Measurements from ENCODE around the gene COL25A1. TPM values are rescaled to one million over a fixed set of nuclear protein-coding genes. Genes with fewer than 3 reads are reported as not detected.
"Not testable (repeated sequence)": the region's sequence is repeated elsewhere in the genome, so short reads cannot be mapped to it uniquely, and the experiment has no call there.

COL25A1 gene
- total RNA-seq, 1 experiment from 2014 or later, result 2.1 TPM

DNA sequence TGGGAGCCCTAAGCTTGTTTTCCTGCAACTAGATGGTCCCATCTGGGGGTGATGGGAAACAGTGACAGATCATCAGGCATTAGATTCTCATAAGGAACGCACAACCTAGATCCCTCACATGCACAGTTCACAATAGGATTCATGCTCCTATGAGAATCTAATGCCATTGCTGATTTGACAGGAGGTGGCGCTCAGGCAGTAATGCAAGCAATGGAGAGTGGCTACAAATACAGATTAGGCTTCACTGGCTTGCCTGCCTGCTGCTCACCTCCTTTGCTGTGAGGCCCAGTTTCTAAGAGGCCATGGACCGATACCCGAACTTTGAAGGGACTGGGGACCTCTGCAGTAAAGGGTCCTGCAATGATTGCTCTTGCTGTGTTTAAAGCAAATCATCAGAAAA is 225.7 kb downstream of the COL25A1 start:
- not testable (repeated sequence) for H3K4me3 ChIP-seq (ENCODE audit: insufficient read depth, low read depth, low read length); H3K27me3 ChIP-seq (ENCODE audit: control insufficient read depth, insufficient read depth, low read length); H3K36me3 ChIP-seq (replicated peaks; ENCODE audit: control insufficient read depth, insufficient read depth, low read length); DNase-seq

DNA sequence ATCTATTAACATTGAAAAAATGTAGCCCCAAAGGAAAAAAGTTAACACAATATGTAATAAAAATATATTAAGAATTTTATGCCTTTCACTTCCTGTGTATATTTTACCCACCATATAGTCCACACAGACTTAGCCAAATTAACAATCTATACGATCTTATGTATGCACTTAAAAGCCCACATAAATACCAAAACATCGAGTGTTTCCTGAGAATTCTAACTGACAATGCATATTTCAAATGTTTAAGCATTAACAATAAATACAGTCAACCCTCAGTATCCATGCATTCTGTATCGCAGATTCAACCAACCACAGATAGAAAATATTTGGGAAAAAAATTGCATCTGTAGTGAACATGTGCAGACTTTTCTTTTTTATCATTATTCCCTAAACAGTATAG is 226.8 kb downstream of the COL25A1 start:
- no peak for DNase-seq
- Histone ChIP-seq H3K27me3 (ENCODE audit: control insufficient read depth, insufficient read depth, low read length) (no peaks in the 10 kb centered on the region), H3K36me3 (replicated peaks; ENCODE audit: control insufficient read depth, insufficient read depth, low read length) (no peaks in the 10 kb centered on the region), H3K4me3 (ENCODE audit: insufficient read depth, low read depth, low read length) (no peak overlapping the region)

DNA sequence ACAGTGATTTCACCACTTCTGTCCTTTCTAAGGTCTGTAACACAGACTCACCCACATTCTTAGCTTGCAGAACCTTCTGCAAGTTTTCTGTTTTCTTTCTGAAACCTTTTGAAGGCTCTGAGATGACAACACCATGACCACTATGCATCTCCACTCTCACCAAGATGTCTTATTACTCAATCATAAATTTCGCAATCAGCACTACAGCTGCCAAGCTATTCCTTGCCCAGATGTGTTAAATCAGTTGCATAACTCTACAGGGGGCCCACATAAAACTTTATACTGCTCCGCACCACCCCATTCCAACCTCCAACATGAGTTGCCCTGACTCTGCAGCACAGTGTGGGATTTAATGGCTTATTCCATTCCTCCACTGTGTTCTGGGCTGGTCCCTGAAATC is 229.9 kb downstream of the COL25A1 start:
- Histone ChIP-seq H3K36me3 (replicated peaks; ENCODE audit: control insufficient read depth, insufficient read depth, low read length) (no peaks in the 10 kb centered on the region), H3K4me3 (ENCODE audit: insufficient read depth, low read depth, low read length) (no peak overlapping the region), H3K27me3 (ENCODE audit: control insufficient read depth, insufficient read depth, low read length) (no peaks in the 10 kb centered on the region)
- DNase-seq, result no peak

DNA sequence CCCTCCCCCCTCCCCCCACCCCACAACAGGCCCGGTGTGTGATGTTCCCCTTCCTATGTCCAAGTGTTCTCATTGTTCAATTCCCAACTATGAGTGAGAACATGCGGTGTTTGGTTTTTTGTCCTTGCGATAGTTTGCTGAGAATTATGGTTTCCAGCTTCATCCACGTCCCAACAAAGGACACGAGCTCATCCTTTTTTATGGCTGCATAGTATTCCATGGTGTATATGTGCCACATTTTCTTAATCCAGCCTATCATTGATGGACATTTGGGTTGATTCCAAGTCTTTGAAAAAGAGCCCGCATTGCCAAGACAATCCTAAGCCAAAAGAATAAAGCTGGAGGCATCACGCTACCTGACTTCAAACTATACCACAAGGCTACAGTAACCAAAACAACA is 231.8 kb downstream of the COL25A1 start:
- not testable (repeated sequence) for H3K27me3 ChIP-seq (ENCODE audit: control insufficient read depth, insufficient read depth, low read length); DNase-seq; H3K4me3 ChIP-seq (ENCODE audit: insufficient read depth, low read depth, low read length); H3K36me3 ChIP-seq (replicated peaks; ENCODE audit: control insufficient read depth, insufficient read depth, low read length)

DNA sequence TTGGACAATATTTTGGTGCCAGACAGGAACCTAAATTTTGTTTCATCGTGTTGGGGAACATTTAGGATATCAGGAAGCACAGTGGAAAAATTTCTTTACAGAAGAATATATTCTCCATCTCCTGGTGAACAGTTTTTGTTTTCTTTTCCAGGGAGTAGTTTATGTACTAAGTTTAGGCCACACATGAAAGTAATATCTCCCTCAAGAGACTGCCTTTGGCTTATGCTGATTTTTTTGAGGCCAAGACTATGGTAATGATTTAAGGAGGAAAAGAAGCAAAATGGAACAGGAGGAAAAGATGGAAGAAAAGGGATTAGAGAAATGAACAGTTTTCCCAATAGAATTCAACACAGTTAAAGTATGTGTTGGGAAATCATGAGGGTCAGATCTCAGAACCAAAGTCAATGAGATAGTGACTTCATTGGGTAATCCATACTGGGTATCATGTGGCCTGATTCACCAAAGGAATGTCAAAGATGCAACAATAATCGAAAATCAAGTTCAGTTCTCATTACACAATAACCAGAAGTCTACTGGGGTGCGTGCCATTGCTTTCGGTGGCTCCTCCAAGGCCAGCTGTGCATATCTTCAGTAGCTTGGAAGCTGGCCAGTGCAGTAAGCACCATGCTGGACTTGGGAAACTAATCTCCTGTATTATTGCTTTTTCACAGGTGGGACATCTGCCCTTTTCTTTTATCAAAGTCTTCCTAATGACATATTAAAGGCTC is 234.8 kb downstream of the COL25A1 start:
- Histone ChIP-seq H3K27me3 (ENCODE audit: control insufficient read depth, insufficient read depth, low read length) (no peaks in the 10 kb centered on the region), H3K4me3 (ENCODE audit: insufficient read depth, low read depth, low read length) (no peak overlapping the region)
- DNase-seq, result no peak

DNA sequence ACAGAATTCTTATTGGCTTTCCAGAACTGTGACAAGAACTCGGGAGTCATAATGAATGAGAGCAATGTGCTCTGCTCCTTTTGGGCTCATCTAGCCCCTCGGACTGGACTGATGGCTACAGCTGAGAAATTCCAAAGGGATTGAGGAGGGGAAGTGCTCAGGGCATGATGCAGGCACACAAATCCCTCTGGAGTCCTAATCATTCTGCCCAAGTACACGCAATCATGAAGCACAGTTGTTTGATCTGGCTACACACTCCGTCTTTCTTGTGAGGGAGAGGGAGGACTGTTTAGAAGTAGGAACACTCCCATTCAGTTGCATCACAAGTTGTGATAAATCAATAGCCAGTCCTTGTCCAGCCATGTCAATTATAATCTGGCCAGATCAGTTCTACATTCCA is 237.5 kb downstream of the COL25A1 start:
- no peak overlapping the region for H3K4me3 ChIP-seq (ENCODE audit: insufficient read depth, low read depth, low read length)
- H3K36me3 ChIP-seq (replicated peaks; ENCODE audit: control insufficient read depth, insufficient read depth, low read length), result no peaks in the 10 kb centered on the region
- DNase-seq, result no peak
- H3K27me3 ChIP-seq (ENCODE audit: control insufficient read depth, insufficient read depth, low read length), result no peaks in the 10 kb centered on the region

More for the DNA sequence above, 234.8 kb downstream of the COL25A1 start:
- no peaks in the 10 kb centered on the region for H3K36me3 ChIP-seq (replicated peaks; ENCODE audit: control insufficient read depth, insufficient read depth, low read length)

DNA sequence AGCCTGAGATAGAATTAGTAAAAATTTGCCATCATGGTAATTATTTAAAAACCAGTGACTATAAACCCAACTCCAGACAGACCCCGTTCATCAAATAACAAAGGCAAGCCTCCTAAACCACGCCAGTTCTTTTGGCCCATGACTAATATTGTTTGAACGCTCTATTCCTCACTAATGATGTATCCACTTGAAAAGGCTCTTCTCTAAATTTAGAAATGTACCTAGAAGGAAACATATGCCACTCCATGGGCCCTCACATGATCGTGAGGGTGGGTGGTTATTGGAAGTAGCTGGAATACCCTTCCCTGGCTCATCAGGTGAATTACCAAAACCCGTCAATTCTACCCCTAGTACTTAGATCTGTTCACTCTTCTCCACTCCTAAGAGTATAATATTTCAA is 249.2 kb downstream of the COL25A1 start:
- H3K36me3 ChIP-seq (replicated peaks; ENCODE audit: control insufficient read depth, insufficient read depth, low read length), result no peaks in the 10 kb centered on the region
- H3K4me3 ChIP-seq (ENCODE audit: insufficient read depth, low read depth, low read length), result no peak overlapping the region
- no peaks in the 10 kb centered on the region for H3K27me3 ChIP-seq (ENCODE audit: control insufficient read depth, insufficient read depth, low read length)
- no peak for DNase-seq

DNA sequence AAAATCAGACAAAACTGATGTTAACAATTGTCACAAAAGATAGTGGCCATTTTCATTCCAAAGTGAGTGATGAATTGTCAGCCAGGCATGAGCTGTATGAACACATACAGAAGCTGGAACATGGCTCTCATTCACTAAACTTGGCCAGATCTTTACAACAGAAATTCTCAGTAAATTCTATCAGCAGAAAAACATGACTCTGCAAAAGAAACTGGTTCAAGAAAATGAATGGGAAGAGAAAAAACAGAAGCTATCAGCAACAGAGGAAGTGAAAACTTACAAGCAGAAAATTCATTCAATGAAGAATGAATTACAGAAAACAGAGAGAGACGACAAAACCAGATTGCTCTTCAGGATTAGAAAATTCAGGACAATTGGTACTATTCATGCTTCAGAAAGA is 249.6 kb downstream of the COL25A1 start:
- no peaks in the 10 kb centered on the region for H3K27me3 ChIP-seq (ENCODE audit: control insufficient read depth, insufficient read depth, low read length)
- no peaks in the 10 kb centered on the region for H3K36me3 ChIP-seq (replicated peaks; ENCODE audit: control insufficient read depth, insufficient read depth, low read length)
- H3K4me3 ChIP-seq (ENCODE audit: insufficient read depth, low read depth, low read length), result no peak overlapping the region
- no peak for DNase-seq

DNA sequence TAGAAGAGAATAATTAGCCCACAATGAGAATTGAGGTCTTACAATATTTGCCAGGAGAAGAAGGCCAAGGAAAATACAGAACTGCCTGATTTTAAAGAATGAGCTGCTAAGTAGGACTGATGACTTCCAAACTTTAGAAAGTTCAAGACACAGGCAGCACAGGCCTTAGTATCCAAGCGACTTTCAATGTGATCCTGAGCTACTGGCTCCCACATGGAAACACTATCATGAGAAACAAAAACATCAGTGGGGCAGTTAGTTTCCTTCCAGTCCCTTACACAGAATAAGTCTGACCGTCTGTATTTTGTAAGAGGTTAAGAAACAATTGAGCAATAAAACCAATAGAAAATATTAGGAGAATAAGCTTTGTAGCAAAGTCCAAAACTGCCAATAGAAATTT is 251.4 kb downstream of the COL25A1 start:
- DNase-seq, result no peak
- no peaks in the 10 kb centered on the region for H3K36me3 ChIP-seq (replicated peaks; ENCODE audit: control insufficient read depth, insufficient read depth, low read length)
- H3K4me3 ChIP-seq (ENCODE audit: insufficient read depth, low read depth, low read length), result no peak overlapping the region
- H3K27me3 ChIP-seq (ENCODE audit: control insufficient read depth, insufficient read depth, low read length), result no peaks in the 10 kb centered on the region

DNA sequence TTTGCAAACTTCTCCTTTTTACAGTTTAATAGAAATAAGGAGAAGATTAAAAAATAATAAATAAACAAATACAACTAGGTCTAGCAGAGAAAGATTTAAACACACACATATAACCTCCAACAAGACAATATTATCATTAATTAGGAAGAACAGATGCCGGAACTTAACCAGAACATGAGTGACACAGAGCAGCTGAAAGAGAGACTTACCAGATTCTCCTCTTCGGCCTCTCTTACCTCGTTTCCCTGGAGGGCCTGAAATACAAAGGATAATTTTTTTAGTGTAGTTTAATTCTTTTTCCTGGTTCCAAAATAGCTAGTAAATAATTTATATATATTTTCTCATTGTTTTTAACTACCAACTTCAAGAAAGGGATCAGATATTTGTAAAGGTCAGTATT is 252.5 kb downstream of the COL25A1 start:
- H3K36me3 ChIP-seq (replicated peaks; ENCODE audit: control insufficient read depth, insufficient read depth, low read length), result no peaks in the 10 kb centered on the region
- no peak overlapping the region for H3K4me3 ChIP-seq (ENCODE audit: insufficient read depth, low read depth, low read length)
- DNase-seq, result no peak
- no peaks in the 10 kb centered on the region for H3K27me3 ChIP-seq (ENCODE audit: control insufficient read depth, insufficient read depth, low read length)

DNA sequence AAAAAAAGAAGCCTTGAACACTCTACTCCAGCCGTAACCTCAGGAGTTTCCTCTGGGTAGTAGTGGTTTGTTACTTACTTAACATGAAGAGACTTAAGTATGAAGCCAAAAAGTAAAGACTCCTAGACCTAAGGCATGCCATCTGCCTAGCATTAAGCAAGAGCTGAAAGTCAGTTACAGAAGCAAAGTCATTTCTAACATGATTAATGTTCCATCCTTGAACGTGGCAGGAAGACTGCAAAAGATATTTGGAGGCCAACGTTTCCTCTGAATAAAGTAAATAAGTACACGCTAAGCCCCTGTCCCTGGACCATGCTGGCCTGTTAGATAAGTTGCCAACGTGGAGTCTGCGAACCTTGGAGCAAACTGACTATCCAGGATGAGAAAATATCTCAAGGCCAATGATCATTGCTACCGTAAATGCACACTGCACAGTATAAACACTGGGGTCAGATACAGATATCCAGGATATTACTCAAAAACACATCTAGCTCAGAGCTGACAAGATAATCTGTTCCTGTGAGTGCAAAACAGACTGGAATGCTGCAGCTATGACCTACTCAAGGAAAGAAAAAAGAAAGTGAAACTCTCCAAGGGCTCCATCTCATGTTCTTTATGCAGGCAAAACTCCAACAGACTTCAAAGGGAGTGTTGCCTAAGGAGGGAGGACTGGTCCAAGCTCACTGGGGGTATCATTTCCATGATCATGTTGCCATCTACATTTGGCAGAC is 255.8 kb downstream of the COL25A1 start:
- no peak for DNase-seq
- Histone ChIP-seq H3K27me3 (ENCODE audit: control insufficient read depth, insufficient read depth, low read length) (no peaks in the 10 kb centered on the region), H3K36me3 (replicated peaks; ENCODE audit: control insufficient read depth, insufficient read depth, low read length) (no peaks in the 10 kb centered on the region)

DNA sequence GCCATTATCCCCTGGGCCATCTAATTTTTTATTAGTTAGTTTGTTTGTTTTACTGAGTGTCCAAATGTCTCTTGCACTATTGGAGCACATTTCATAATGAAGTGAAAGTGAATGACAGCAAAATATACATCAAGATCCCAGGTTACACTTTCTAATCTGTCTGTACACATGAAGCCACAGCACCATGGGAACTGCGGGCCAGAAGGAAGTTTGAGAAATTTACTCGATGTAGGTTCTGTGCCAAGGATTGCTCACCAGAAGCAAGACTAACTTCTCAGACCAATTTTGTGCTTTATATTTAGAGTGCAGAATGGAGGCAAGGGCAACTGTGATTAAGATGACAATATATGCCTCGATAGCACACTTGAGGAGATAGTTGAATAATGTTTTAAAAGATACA is 258.0 kb downstream of the COL25A1 start:
- no peak overlapping the region for H3K4me3 ChIP-seq (ENCODE audit: insufficient read depth, low read depth, low read length)
- no peak for DNase-seq
- no peaks in the 10 kb centered on the region for H3K36me3 ChIP-seq (replicated peaks; ENCODE audit: control insufficient read depth, insufficient read depth, low read length)
- no peaks in the 10 kb centered on the region for H3K27me3 ChIP-seq (ENCODE audit: control insufficient read depth, insufficient read depth, low read length)

More for the DNA sequence above, 255.8 kb downstream of the COL25A1 start:
- no peak overlapping the region for H3K4me3 ChIP-seq (ENCODE audit: insufficient read depth, low read depth, low read length)

DNA sequence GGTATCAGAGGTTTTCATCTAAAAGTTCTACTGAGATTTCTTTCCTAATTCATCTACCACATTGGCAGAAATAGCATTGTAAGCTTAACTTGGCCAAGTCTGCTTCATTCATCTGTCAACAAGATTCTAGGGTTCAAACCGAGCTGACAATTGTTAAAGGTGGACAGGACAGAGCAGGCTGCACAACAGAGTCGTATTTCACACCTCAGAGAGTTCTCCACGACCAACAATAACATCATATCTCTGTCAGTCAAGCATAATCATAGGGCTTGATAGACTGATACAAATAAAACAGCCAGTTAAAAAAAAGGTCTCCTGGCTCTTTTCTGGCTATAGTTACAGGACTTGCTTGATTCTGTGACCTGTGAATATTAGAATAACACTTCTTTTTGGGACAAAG is 259.2 kb downstream of the COL25A1 start:
- Histone ChIP-seq H3K27me3 (ENCODE audit: control insufficient read depth, insufficient read depth, low read length) (no peaks in the 10 kb centered on the region), H3K4me3 (ENCODE audit: insufficient read depth, low read depth, low read length) (no peak overlapping the region), H3K36me3 (replicated peaks; ENCODE audit: control insufficient read depth, insufficient read depth, low read length) (no peaks in the 10 kb centered on the region)
- no peak for DNase-seq

DNA sequence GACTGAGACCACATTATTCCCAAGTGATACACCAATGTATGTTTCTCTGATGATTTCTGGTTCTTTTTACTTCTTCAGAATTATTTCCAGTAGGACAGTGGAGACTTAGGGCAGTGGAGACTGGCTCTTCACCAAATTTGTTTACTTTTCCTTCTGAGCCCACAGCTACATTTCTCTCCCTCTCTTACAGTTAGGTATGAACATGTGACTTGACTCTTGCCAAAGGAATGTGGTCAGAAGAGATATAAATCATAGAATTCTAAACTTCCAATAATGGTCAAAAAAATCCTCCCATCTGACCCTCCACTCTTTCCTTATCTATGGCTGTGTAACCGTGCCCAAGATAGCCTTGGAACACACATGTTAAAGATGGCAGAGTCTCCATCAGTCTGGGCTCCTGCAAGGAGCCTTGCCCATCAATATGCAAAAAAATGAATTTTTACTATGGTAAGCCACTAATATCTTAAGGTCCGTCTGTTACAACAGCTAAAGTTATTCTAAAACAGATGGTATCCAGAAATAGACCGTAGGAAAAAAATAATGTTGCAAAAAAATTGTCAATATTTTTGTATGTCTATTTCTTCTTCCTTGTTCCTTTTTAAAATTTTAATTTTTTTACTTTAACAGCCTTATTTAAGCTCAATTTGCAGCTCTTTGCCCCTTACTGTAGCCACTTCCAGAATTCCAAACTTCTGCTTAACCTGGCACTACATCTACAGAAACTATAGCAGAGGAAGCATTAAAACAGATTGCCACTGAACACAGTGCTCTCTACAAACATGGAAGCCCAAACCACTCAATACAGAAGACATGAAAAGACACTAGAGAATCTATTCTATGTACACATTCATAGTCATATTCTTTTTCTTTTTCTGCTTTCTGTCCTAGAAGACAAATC is 260.7 kb downstream of the COL25A1 start:
- Histone ChIP-seq H3K36me3 (replicated peaks; ENCODE audit: control insufficient read depth, insufficient read depth, low read length) (no peaks in the 10 kb centered on the region), H3K4me3 (ENCODE audit: insufficient read depth, low read depth, low read length) (no peak overlapping the region), H3K27me3 (ENCODE audit: control insufficient read depth, insufficient read depth, low read length) (no peaks in the 10 kb centered on the region)
- no peak for DNase-seq

DNA sequence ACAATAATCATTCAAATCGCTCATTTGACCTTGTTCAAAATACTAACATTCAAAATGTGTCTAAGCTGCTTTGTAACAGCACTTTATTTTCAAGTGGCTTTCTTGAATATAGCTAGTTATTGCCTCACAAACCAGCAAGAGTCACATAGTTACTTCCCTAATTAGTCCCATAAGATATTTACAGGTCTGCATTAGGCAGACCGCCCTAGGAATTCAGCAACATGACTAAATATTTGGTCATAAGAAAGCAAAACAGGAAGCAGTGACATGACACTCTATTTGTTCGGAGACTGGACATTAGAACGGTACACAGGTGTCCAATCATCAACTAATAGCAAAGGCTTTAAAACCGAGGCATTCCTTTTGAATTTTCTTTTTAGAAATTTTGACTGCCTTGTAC is 262.0 kb downstream of the COL25A1 start:
- no peaks in the 10 kb centered on the region for H3K27me3 ChIP-seq (ENCODE audit: control insufficient read depth, insufficient read depth, low read length)
- DNase-seq, result no peak
- no peaks in the 10 kb centered on the region for H3K36me3 ChIP-seq (replicated peaks; ENCODE audit: control insufficient read depth, insufficient read depth, low read length)
- H3K4me3 ChIP-seq (ENCODE audit: insufficient read depth, low read depth, low read length), result no peak overlapping the region
